Measurements from ENCODE around the gene NAGLU. TPM values are rescaled to one million over a fixed set of nuclear protein-coding genes. Genes with fewer than 3 reads are reported as not detected.

Gene NAGLU
- total and polyA plus RNA-seq, 2 of the 13 experiments (the other 11 are each of a cell fraction or from before 2014, with no cell fraction given), result 28.2 to 40.1 TPM

DNA sequence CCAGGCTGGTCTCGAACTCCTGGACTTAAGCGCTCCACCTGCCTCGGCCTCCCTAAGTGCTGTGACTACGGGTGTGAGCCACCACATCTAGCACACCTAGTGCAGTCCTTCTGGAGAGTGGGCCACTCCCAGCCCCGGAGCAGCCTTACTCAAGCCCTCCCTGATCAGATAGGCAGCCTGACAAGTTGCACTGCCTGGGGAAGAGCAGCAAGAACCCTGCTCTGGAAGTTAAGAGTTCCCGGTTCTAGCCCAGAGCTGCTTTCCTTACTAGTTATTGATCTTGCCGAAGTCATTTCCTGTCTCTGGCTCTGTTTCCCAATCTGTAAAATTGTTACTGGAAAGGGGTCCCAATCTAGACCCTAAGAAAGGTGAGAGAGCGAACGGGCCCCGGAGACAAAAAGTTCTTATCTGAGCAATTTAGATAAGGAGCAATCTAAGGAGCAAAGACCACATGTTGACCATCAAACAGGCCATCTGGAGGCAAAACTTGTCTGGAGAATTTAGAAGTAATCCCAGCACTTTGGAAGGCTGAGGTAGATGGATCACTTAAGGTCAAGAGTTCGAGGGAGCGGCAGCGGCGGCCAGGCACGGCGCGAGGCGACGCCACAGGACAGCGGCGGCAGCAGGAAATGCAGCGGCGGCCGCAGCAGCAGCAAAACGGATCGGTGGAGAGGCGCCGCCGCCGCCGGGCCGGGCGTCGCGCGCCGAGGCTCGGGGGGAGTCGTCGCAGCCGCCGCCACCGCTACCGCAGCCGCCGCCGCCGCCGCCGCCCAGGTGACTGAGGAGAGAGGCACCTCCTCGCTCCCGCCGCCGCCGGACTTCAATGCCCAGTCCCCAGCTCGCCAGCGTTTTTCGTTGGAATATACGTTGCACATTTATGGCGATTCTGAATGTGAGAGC lies 4.3 kb upstream of the NAGLU start (continued):
- TF ChIP-seq HES4 (CRISPR knock-in tag; IDR thresholded peaks at IDR 0.05; ENCODE audit: borderline replicate concordance) (no peak), ZNF788 (CRISPR knock-in tag; IDR thresholded peaks at IDR 0.05; ENCODE audit: borderline replicate concordance) (peak; percentile 42; the same call in 1 of the 2 replicates), NR3C1 (CRISPR knock-in tag; IDR thresholded peaks at IDR 0.05) (no peak), ZNF780A (CRISPR knock-in tag; IDR thresholded peaks at IDR 0.05) (no peak), ZEB1 (IDR thresholded peaks at IDR 0.05; ENCODE audit: insufficient replicate concordance, low read depth) (peak; percentile 54), ZNF784 (CRISPR knock-in tag; IDR thresholded peaks at IDR 0.05; ENCODE audit: borderline replicate concordance) (no peak), ZNF615 (CRISPR knock-in tag; IDR thresholded peaks at IDR 0.05; ENCODE audit: borderline replicate concordance) (no peak), ZNF530 (CRISPR knock-in tag; IDR thresholded peaks at IDR 0.05; ENCODE audit: low read depth) (no peak), PAX8 (CRISPR knock-in tag; IDR thresholded peaks at IDR 0.05; ENCODE audit: borderline replicate concordance) (no peak), ZNF101 (CRISPR knock-in tag; IDR thresholded peaks at IDR 0.05; ENCODE audit: borderline replicate concordance, low read depth) (no peak), ZBTB34 (CRISPR knock-in tag; IDR thresholded peaks at IDR 0.05) (peak; percentile 38; the same call in 1 of the 2 replicates), MZF1 (CRISPR knock-in tag; IDR thresholded peaks at IDR 0.05; ENCODE audit: borderline replicate concordance) (no peak), ZNF879 (CRISPR knock-in tag; IDR thresholded peaks at IDR 0.05) (no peak), AFF4 (CRISPR knock-in tag; IDR thresholded peaks at IDR 0.05) (no peak), MTF1 (CRISPR knock-in tag; IDR thresholded peaks at IDR 0.05) (no peak), ZBTB33 (CRISPR knock-in tag; IDR thresholded peaks at IDR 0.05) (no peak), MXI1 (IDR thresholded peaks at IDR 0.05; ENCODE audit: borderline replicate concordance, low read depth, low read length) (peak; percentile 60; the same call in 1 of the 3 replicates), ZNF446 (CRISPR knock-in tag; IDR thresholded peaks at IDR 0.05) (0 out of 2 replicates have a peak, but pooled peaks have one; percentile 5), ZNF777 (CRISPR knock-in tag; IDR thresholded peaks at IDR 0.05) (peak; percentile 85)
- TF ChIP-seq, protein P1, sequence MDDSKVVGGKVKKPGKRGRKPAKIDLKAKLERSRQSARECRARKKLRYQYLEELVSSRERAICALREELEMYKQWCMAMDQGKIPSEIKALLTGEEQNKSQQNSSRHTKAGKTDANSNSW (CRISPR knock-in tag; IDR thresholded peaks at IDR 0.05; ENCODE audit: borderline replicate concordance), result no peak; the same call in 1 of the 2 replicates

Data from HepG2 (cell line).